Esophagus (tissue), 2 donors: Measurements from ENCODE around the gene PPP4C. TPM values are rescaled to one million over a fixed set of nuclear protein-coding genes. Genes with fewer than 3 reads are reported as not detected.
A peak's percentile ranks its signal among the peaks of the same experiment; 100 is the strongest.

Experiments
- H3K27ac ChIP-seq, 2 donors: one replicate each; pipeline ENCODE4 v1.5.1; 2013; ENCODE audit warnings: low read depth in 2 of 2, mild to moderate bottlenecking in 2 of 2, inconsistent platforms in 1 of 2, low read length in 1 of 2, moderate library complexity in 1 of 2
- H3K27me3 ChIP-seq, 2 donors: one replicate each; pipeline ENCODE4 v1.6.1; 2013; ENCODE audit warnings: low read length in 2 of 2, control low read depth in 1 of 2, mild to moderate bottlenecking in 1 of 2; ENCODE audit not compliant: insufficient read depth in 2 of 2, control insufficient read depth in 1 of 2
- H3K36me3 ChIP-seq, 2 donors: one replicate each; pipeline ENCODE4 v1.6.1; 2013; ENCODE audit warnings: low read length in 1 of 2; ENCODE audit not compliant: control insufficient read depth in 2 of 2, insufficient read depth in 2 of 2
- H3K4me1 ChIP-seq, 2 donors: one replicate each; pipeline ENCODE4 v1.6.1; 2013; ENCODE audit warnings: low read length in 1 of 2; ENCODE audit not compliant: control insufficient read depth in 2 of 2, insufficient read depth in 2 of 2
- H3K4me3 ChIP-seq, 2 donors: one replicate each; pipeline ENCODE4 v1.5.1; 2013; ENCODE audit warnings: low read length in 2 of 2, mild to moderate bottlenecking in 2 of 2, low read depth in 1 of 2, moderate library complexity in 1 of 2
- H3K9me3 ChIP-seq, 2 donors: one replicate each; pipeline ENCODE4 v1.6.1; 2013; ENCODE audit warnings: mild to moderate bottlenecking in 2 of 2, low read depth in 1 of 2, low read length in 1 of 2, moderate library complexity in 1 of 2; ENCODE audit not compliant: control insufficient read depth in 2 of 2, insufficient read depth in 1 of 2
- WGBS, 2 donors: extraction: QIAGEN DNeasy Blood & Tissue Kit; methylation state at CpG; one replicate each; pipeline ENCODE4 v1.1.7; 2013; 5-methylcytosine and 5-hydroxymethylcytosine counted together
- polyA plus RNA-seq, 2 donors: library from polyadenylated mRNA; stranded (reverse); fragments of 200-250 nt; gene quantifications; one replicate each; pipeline ENCODE4 v1.2.3, GENCODE V29; 2013
- donor health status: healthy with polysubstance abuse.
- donor health status: Bipolar disorder and iron deficiency.

Gene PPP4C
- polyA plus RNA-seq, 2 donors = 113 TPM

DNA sequence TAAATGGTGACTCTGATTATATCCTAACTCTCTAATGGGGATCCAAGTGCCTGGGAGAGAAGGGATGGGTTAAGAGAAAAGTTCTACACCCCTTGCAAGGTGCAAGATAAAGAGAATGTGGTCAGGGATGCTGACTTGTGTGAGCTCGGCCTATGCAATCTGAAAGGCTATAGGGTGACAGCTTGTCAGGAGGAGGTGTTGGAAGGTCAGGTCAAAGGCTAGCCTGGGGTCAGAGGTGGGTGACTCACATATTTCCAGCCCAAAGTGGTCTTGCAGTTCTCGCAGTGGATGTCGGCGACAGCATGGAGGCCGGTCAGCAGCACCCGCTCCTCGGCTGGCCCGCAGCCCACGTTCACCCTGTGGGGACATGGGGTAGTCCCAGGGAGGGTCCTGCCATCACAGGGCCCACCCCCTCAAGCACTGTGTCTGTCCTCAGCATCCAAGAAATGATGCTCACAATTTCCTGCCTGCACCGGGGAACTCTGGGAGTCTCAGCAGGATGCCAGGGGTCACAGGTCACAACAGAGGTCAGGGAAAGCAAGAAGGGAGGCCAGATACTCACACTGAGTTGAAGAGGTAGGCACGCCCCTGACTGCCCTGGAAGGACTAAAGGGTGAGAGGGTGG, 18.9 kb downstream of the PPP4C start:
- H3K4me3 ChIP-seq = peak overlapping the region; percentile 81 to 85
- H3K9me3 ChIP-seq = peaks cover 0 to 12% of the 10 kb centered on the region in 2 donors
- peaks cover 0 to 10% of the 10 kb centered on the region in 2 donors for H3K36me3 ChIP-seq
- H3K4me1 ChIP-seq = peaks cover 5 to 21% of the 10 kb centered on the region in 2 donors
- WGBS, 2 donors = 77 to 78% methylated on average over 11 of the region's 11 CpGs
- H3K27me3 ChIP-seq = no peaks in the 10 kb centered on the region
- H3K27ac ChIP-seq = peak overlapping the region; percentile 92 to 97

GRCh38 chr16:30095166-30096078, 19.6 kb downstream of the PPP4C start:
- Histone ChIP-seq H3K4me3 (peak overlapping the region; percentile 81 to 85), H3K36me3 (peaks cover 0 to 10% of the 10 kb centered on the region in 2 donors), H3K4me1 (peaks cover 5 to 18% of the 10 kb centered on the region in 2 donors), H3K9me3 (peaks cover 0 to 12% of the 10 kb centered on the region in 2 donors), H3K27me3 (no peaks in the 10 kb centered on the region), H3K27ac (peak overlapping the region; percentile 92 to 97)
- 8 to 9% methylated on average over 38 to 47 of the region's 47 CpGs for WGBS, 2 donors

GRCh38 chr16:30096105-30096861, 20.5 kb downstream of the PPP4C start, which contains the start of gene YPEL3:
Gene YPEL3, minus strand, starts transcription at chr16:30096213. Its CDS starts 731 bp downstream, at chr16:30095482.
- H3K27me3 ChIP-seq = no peaks in the 10 kb centered on the region
- H3K4me3 ChIP-seq = peak within 1 kb of the TSS; percentile 81 to 85
- H3K36me3 ChIP-seq = peaks cover 0 to 10% of the 10 kb centered on the region in 2 donors
- peaks cover 2 to 18% of the 10 kb centered on the region in 2 donors for H3K4me1 ChIP-seq
- H3K27ac ChIP-seq = peak within 1 kb of the TSS; percentile 92 to 97
- peaks cover 0 to 12% of the 10 kb centered on the region in 2 donors for H3K9me3 ChIP-seq
- 9 to 14% methylated on average over 44 to 77 of the region's 77 CpGs for WGBS, 2 donors

DNA sequence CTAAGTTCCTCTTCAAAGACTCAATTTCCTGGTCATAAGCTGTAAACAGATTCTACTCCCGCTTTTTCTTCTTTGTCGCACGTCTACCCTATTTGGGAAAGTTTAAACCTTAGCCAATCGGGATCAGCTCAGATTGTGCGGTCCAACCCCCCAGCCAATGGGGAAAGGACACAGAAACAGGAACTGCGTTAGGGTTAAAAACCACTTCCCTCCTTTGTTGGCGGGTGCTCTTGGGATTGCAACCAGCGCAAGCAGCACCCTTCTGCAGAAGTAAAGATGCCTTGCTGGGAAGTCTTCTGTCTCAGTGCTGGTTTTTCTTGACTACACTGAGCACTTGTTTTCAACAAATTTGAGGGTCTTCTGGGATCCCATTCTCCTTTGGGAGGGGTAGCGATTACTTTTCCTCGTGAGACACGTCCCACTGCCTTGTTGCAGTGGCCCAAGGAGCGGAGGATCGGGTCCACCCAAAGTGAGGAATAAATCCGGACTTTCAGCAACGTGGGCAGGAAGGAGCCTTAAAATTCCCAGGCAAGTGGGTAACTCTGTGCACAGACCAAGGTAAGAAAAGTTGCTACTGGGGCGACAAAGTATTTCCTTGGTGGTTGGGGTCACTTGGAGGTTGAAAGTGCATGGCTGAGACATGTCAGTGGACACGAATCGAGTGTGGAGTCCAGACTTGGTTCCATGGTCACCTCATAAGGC, 21.2 kb downstream of the PPP4C start:
- peak overlapping the region; percentile 86 to 97 for H3K27ac ChIP-seq
- peaks cover 0 to 12% of the 10 kb centered on the region in 2 donors for H3K9me3 ChIP-seq
- H3K4me1 ChIP-seq = peaks cover 2 to 14% of the 10 kb centered on the region in 2 donors
- H3K27me3 ChIP-seq = no peaks in the 10 kb centered on the region
- 95% methylated on average over 18 of the region's 18 CpGs for WGBS, 2 donors
- peak overlapping the region; percentile 49 to 85 for H3K4me3 ChIP-seq
- peaks cover 0 to 10% of the 10 kb centered on the region in 2 donors for H3K36me3 ChIP-seq

- 83 to 85% methylated on average over 4 of the region's 4 CpGs for WGBS, 2 donors
- no peaks in the 10 kb centered on the region for H3K4me1 ChIP-seq
- H3K4me3 ChIP-seq = no peak overlapping the region
- peak overlapping the region in 1 of 2 donors; percentile 16 for H3K27ac ChIP-seq
- H3K36me3 ChIP-seq = peaks cover 3 to 20% of the 10 kb centered on the region in 2 donors
- H3K27me3 ChIP-seq = no peaks in the 10 kb centered on the region
- no peaks in the 10 kb centered on the region for H3K9me3 ChIP-seq
Observed at GRCh38 chr16:30104090-30104489, 28.3 kb downstream of the PPP4C start.

DNA sequence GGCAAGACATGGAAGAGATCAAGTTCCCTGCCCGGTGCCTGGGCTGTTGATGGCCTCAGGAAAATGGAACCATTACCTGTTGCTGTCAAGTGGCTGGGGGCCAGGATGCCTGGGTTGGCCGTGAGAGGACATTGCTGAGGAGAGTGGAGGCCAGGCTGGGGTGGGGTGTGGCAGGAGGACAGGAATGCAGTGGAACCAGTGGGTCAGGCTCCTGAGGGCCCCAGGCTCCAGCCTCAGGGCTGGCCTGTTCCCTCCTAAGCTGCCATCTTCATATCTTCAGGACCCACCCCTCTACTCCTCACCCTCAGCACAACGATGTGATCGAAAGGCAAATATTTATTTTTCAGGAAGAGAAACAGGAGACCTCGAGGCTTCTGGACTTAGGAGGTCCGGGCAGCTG, 28.7 kb downstream of the PPP4C start:
- WGBS, 2 donors = 64 to 65% methylated on average over 6 of the region's 6 CpGs
- H3K9me3 ChIP-seq = no peaks in the 10 kb centered on the region
- no peak overlapping the region for H3K4me3 ChIP-seq
- H3K27me3 ChIP-seq = no peaks in the 10 kb centered on the region
- no peaks in the 10 kb centered on the region for H3K4me1 ChIP-seq
- H3K27ac ChIP-seq = peak overlapping the region in 1 of 2 donors; percentile 52
- peaks cover 3 to 20% of the 10 kb centered on the region in 2 donors for H3K36me3 ChIP-seq

DNA sequence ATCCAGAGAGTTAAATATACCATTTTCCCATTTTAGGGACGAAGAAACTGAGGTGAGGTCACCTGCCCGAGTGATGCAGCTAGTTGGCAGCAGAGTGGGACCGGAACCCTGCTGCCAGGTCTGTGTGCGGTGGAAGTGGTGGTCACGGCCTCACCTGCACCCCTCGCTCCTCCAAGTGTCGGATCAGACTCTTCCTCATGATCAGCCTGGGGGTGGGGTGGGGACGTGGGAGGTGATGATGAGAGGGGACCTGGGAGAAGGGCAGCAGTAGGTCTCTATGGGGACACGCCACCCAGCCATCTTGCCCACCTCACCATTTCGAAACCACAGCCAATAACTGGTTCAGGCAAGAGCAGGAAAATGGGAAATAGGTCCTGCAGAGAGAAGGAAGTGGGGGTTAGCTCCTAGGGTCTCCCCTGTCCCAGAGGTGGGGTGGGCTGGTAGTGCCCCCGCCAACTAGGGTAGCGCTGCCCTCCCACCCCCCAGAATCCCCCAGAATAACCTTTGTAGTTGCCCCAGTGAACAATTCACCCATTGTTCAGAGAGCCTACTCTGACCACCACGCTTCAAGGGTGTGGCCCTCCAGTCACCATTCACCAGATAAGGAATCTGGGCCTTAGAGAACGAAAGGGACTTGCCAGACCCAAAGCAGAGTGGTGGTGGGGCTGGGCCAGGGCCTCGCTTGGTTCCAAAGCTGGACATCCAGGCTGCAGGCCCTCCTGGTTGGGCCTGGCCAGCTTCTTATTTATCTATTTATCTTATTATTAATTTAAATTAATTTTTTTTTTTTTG, 32.5 kb downstream of the PPP4C start:
- H3K36me3 ChIP-seq = peaks cover 8 to 24% of the 10 kb centered on the region in 2 donors
- H3K4me1 ChIP-seq = peaks cover 0 to 3% of the 10 kb centered on the region in 2 donors
- 86 to 88% methylated on average over 15 of the region's 15 CpGs for WGBS, 2 donors
- H3K9me3 ChIP-seq = no peaks in the 10 kb centered on the region
- H3K27ac ChIP-seq = no peak overlapping the region
- H3K4me3 ChIP-seq = no peak overlapping the region
- no peaks in the 10 kb centered on the region for H3K27me3 ChIP-seq

DNA sequence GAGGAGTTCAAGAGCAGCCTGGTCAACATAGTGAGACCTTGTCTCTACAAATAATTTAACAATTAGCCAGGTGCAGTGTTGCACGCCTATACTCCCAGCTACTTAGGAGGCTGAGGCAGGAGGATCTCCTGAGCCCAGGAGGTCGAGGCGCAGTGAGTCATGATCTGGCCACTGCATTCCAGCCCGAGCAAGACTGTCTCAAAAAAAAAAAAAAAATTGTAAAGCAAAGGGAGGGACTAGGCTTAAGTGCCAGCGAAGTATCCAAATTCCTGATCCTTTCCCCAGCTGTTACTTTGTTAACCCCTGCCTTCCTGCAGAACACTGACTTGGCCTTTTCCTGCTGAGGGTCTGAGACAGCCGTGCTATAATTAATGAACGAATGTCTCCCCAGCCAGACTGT, 34.9 kb downstream of the PPP4C start:
- H3K4me1 ChIP-seq = peaks cover 0 to 19% of the 10 kb centered on the region in 2 donors
- H3K27ac ChIP-seq = no peak overlapping the region
- H3K4me3 ChIP-seq = no peak overlapping the region
- no peaks in the 10 kb centered on the region for H3K9me3 ChIP-seq
- H3K27me3 ChIP-seq = no peaks in the 10 kb centered on the region
- 61 to 78% methylated on average over 6 to 7 of the region's 7 CpGs for WGBS, 2 donors
- peaks cover 6 to 22% of the 10 kb centered on the region in 2 donors for H3K36me3 ChIP-seq
